Gastrocnemius medialis (tissue), 4 donors: ENCODE results near the gene FAM78A. TPM values are rescaled to one million over a fixed set of nuclear protein-coding genes. Genes with fewer than 3 reads are reported as not detected.
A peak's percentile ranks its signal among the peaks of the same experiment; 100 is the strongest.
"Not testable (repeated sequence)": the region's sequence is repeated elsewhere in the genome, so short reads cannot be mapped to it uniquely, and the experiment has no call there.

Experiments used
- ATAC-seq, 2 donors: fragments of 150-250 bp; one replicate each; pipeline ENCODE4 v1.9.1; 2016
- DNase-seq, 2 donors: peaks; one replicate each; pipeline ENCODE4 v3.0.0-alpha.2; 2019
- H3K27ac ChIP-seq, 4 donors: fragments of 200-600 bp; sonication (generic); 1 replicate in 1 of 4; 2 replicates in 3 of 4; pipeline ENCODE4 v1.5.1; 2016 to 2018; ENCODE audit warnings: mild to moderate bottlenecking in 2 of 4, moderate library complexity in 1 of 4
- H3K27me3 ChIP-seq, 3 donors: fragments of 200-600 bp; sonication (generic) in 2 of 3; 1 replicate in 1 of 3; 2 replicates in 2 of 3; pipeline versions ENCODE4 v1.5.1 to v1.6.0; 2016 to 2019; ENCODE audit warnings: mild to moderate bottlenecking in 1 of 3, moderate library complexity in 1 of 3
- H3K36me3 ChIP-seq, 2 donors: fragments of 200-600 bp; sonication (generic) in 1 of 2; one replicate each; pipeline ENCODE4 v1.5.1; 2017 to 2018
- H3K4me1 ChIP-seq, 2 donors: fragments of 200-600 bp; sonication (generic) in 1 of 2; one replicate each; pipeline ENCODE4 v1.5.1; 2016 to 2017; ENCODE audit warnings: mild to moderate bottlenecking in 2 of 2
- H3K4me3 ChIP-seq, 4 donors: fragments of 200-600 bp; sonication (generic) in 3 of 4; 1 replicate in 1 of 4; 2 replicates in 3 of 4; pipeline ENCODE4 v1.5.1; 2016 to 2019; ENCODE audit warnings: mild to moderate bottlenecking in 2 of 4
- H3K9me3 ChIP-seq, 3 donors: fragments of 200-600 bp; sonication (generic) in 2 of 3; 1 replicate in 1 of 3; 2 replicates in 2 of 3; pipeline ENCODE4 v1.5.1; 2016 to 2019
- POLR2A ChIP-seq, 2 donors: fragments of 450-650 bp; IDR thresholded peaks; one replicate each; pipeline ENCODE4 v1.6.1; 2017; ENCODE audit warnings: antibody characterized with exemption in 2 of 2, mild to moderate bottlenecking in 2 of 2, moderate library complexity in 2 of 2
- in situ Hi-C, 4 donors: fragments of 200-750 bp; cut with MboI; loops; one replicate each; pipeline versions ENCODE4 v1.15.0 to v1.8.0; 2017; ENCODE audit warnings: low sequenced_read_pairs in 4 of 4
- intact Hi-C: fragments of 100-400 bp; cut with DNase I; formaldehyde crosslinking; loops from one replicate; pipeline ENCODE4 v1.15.1; 2023; ENCODE audit warnings: low total_unique reads
- total RNA-seq, 4 donors: library from RNA; depleted of rRNA; stranded (reverse); fragments of >200 nt; gene quantifications; one replicate each; pipeline versions ENCODE4 v1.1.0 to v1.2.3, GENCODE V29; 2016
- TF ChIP-seq, protein P1 (sequence below), 5 experiments: fragments of 450-650 bp in 3 of 5; fragments of 200-600 bp in 2 of 5; sonication (generic) in 2 of 5; IDR thresholded peaks in 4 of 5; conservative IDR thresholded peaks in 1 of 5; 1 replicate in 4 of 5; 2 replicates in 1 of 5; pipeline ENCODE4 v1.5.1; 2016 to 2019; ENCODE audit warnings: antibody characterized with exemption in 5 of 5, mild to moderate bottlenecking in 3 of 5, moderate library complexity in 3 of 5

FAM78A gene
- total RNA-seq, 4 donors from 2014 or later: 3.6 to 16.0 (median 10.1) TPM

- peak overlapping the region; percentile 64 to 82 (median 74) for H3K4me3 ChIP-seq
- ATAC-seq (peak; percentile 10 to 12), DNase-seq (peak in 1 of 2 donors; percentile 60)
- peaks cover 70 to 71% of the 10 kb centered on the region in 2 donors for H3K4me1 ChIP-seq
- no peak for TF ChIP-seq POLR2A (IDR thresholded peaks at IDR 0.05)
- TF ChIP-seq, protein P1, sequence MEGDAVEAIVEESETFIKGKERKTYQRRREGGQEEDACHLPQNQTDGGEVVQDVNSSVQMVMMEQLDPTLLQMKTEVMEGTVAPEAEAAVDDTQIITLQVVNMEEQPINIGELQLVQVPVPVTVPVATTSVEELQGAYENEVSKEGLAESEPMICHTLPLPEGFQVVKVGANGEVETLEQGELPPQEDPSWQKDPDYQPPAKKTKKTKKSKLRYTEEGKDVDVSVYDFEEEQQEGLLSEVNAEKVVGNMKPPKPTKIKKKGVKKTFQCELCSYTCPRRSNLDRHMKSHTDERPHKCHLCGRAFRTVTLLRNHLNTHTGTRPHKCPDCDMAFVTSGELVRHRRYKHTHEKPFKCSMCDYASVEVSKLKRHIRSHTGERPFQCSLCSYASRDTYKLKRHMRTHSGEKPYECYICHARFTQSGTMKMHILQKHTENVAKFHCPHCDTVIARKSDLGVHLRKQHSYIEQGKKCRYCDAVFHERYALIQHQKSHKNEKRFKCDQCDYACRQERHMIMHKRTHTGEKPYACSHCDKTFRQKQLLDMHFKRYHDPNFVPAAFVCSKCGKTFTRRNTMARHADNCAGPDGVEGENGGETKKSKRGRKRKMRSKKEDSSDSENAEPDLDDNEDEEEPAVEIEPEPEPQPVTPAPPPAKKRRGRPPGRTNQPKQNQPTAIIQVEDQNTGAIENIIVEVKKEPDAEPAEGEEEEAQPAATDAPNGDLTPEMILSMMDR (IDR thresholded peaks at IDR 0.05 in 4 of 5, conservative IDR thresholded peaks at IDR 0.05 in 1 of 5): no peak
- H3K27ac ChIP-seq: peak overlapping the region; percentile 94 to 100 (median 98)
- no peaks in the 10 kb centered on the region for H3K36me3 ChIP-seq
- H3K27me3 ChIP-seq: no peaks in the 10 kb centered on the region
- no peaks in the 10 kb centered on the region for H3K9me3 ChIP-seq
- in situ Hi-C loops (no loop called here), intact Hi-C loops (no loop called here)
Observed at GRCh38 chr9:131273856-131274673, 2.2 kb downstream of the FAM78A start.

DNA sequence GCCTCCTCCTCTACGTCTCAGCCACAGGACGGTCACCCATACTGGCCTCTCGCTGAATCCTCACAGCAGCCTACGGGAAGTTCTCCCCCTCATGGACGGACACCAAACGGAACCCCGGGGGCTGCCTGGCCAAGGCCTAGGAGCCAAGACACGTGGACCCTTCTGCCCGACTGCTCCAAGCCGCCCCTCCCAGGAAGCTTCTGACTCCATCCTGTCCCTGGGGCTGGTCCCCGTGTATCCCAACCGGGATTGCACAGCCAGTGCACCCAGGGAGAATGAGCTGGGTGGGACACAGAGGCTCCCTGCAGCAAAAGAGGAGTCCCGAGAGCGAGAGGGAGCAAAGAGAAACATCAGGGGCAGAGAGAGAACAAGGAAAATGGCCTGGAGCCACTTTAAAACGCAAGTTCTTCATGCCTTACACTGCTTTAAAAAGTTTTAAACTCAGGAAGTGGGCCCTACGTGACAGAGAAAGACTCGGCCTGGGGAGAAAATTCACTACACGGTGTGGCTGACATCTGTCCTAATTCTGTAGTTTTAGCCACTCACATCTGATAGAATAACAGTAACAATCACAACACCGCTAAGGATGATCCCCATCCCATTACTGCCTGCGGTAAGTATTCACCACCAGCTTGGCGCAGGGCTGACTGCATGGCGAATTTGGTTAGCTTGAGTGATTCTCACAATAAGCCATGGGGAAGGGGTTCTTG is 3.0 kb downstream of the FAM78A start:
- no peak for ATAC-seq
- H3K36me3 ChIP-seq: no peaks in the 10 kb centered on the region
- TF ChIP-seq, protein P1 (IDR thresholded peaks at IDR 0.05 in 4 of 5, conservative IDR thresholded peaks at IDR 0.05 in 1 of 5): no peak
- TF ChIP-seq POLR2A (IDR thresholded peaks at IDR 0.05): peak in 1 of 2 donors; percentile 22
- H3K4me3 ChIP-seq: peak overlapping the region; percentile 64 to 82 (median 74)
- intact Hi-C loops (no loop called here), in situ Hi-C loops (no loop called here)
- no peaks in the 10 kb centered on the region for H3K27me3 ChIP-seq
- DNase-seq: peak in 1 of 2 donors; percentile 41
- H3K27ac ChIP-seq: peak overlapping the region; percentile 94 to 100 (median 98)
- no peaks in the 10 kb centered on the region for H3K9me3 ChIP-seq
- peaks cover 75 to 76% of the 10 kb centered on the region in 2 donors for H3K4me1 ChIP-seq

DNA sequence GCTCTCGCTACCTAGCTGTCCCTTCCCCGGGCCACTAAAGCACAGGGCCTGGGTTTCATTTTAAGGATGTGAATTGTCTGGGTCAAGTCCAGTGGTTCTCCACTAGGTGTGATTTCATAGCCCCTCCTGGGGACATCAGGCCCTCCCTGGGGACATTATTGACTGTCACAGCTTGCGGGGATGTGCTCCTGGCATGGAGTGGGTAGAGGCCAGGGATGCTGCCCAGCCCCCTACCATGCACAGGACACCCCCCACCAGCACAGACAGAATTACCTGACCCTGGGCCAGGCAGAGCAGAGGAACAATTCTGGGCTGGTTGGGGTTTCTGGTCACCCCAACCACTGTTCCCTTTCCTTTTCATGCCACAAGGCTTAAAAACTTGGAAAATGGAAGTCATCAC is 4.1 kb downstream of the FAM78A start:
- Histone ChIP-seq H3K4me3 (no peak overlapping the region), H3K9me3 (no peaks in the 10 kb centered on the region), H3K27me3 (no peaks in the 10 kb centered on the region), H3K4me1 (peaks cover 80 to 82% of the 10 kb centered on the region in 2 donors), H3K36me3 (no peaks in the 10 kb centered on the region), H3K27ac (peak overlapping the region; percentile 94 to 100 (median 98))
- ATAC-seq (no peak), DNase-seq (no peak)
- intact Hi-C loops (no loop called here), in situ Hi-C loops (no loop called here)
- TF ChIP-seq, protein P1 (IDR thresholded peaks at IDR 0.05 in 4 of 5, conservative IDR thresholded peaks at IDR 0.05 in 1 of 5): no peak
- no peak for TF ChIP-seq POLR2A (IDR thresholded peaks at IDR 0.05)

DNA sequence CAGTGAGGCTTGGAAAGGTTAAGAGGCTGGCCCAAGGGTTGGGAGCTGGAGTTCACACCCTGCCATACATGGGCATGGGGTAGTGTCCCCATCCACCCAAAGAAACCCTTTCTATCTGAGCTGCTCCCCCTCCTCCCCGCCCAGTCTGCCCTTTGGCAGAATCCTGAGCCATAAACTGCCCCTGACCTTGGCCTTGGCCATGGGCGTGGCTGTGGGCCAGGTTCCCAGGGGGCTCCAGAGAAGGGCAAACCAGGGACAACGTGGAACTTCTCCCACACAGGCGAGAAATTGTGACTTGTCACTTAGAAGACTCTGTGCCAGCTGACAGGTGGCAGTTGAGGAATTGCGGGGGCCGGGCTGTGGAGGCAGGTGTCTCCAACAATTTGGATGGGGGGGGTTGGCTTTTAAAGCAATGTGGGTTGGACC is 4.8 kb downstream of the FAM78A start:
- Histone ChIP-seq H3K36me3 (no peaks in the 10 kb centered on the region), H3K4me1 (peaks cover 81 to 89% of the 10 kb centered on the region in 2 donors), H3K27ac (peak overlapping the region; percentile 94 to 100 (median 98)), H3K27me3 (no peaks in the 10 kb centered on the region), H3K4me3 (no peak overlapping the region), H3K9me3 (no peaks in the 10 kb centered on the region)
- DNase-seq (no peak), ATAC-seq (no peak)
- TF ChIP-seq, protein P1 (IDR thresholded peaks at IDR 0.05 in 4 of 5, conservative IDR thresholded peaks at IDR 0.05 in 1 of 5): no peak
- no peak for TF ChIP-seq POLR2A (IDR thresholded peaks at IDR 0.05)
- in situ Hi-C loops (no loop called here), intact Hi-C loops (no loop called here)

DNA sequence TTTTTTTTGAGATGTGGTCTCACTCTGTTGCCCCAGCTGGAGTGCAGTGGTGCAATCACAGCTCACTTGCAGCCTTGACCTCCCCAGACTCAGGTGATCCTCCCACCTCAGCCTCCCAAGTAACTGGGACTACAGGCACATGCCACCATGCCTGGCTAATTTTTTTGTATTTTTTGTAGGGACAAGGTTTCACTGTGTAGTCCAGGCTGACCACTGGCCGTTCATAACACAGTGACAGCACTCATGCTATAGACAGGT is 5.4 kb downstream of the FAM78A start:
- DNase-seq, ATAC-seq, in situ Hi-C loops, H3K9me3 ChIP-seq, intact Hi-C loops, H3K36me3 ChIP-seq, H3K4me3 ChIP-seq, H3K27me3 ChIP-seq: not testable (repeated sequence)
- Histone ChIP-seq H3K4me1 (peaks cover 81 to 89% of the 10 kb centered on the region in 2 donors), H3K27ac (peak overlapping the region; percentile 94 to 100 (median 98))
